HCT116 (cell line): Measurements from ENCODE around the gene NELL1.

Experiments used
- EGR1 ChIP-seq: IDR thresholded peaks from 2 replicates; pipeline ENCODE4 v1.6.1; 2012; ENCODE audit warnings: low read depth
- EZH2 ChIP-seq: fragments of 200-600 bp; sonication (generic); IDR thresholded peaks from 2 replicates; pipeline ENCODE4 v1.6.1; 2017; ENCODE audit warnings: antibody characterized with exemption, mixed run types
- EZH2phosphoT487 ChIP-seq: fragments of 200-600 bp; IDR thresholded peaks from 2 replicates; pipeline ENCODE4 v1.6.1; 2018; ENCODE audit warnings: antibody characterized with exemption, borderline replicate concordance
- JUND ChIP-seq: IDR thresholded peaks from 2 replicates; pipeline ENCODE4 v1.6.1; 2012
- POLR2A ChIP-seq: IDR thresholded peaks from 2 replicates; pipeline ENCODE4 v1.7.0; 2011; ENCODE audit warnings: borderline replicate concordance; ENCODE audit not compliant: insufficient read depth, insufficient read length; ENCODE audit errors: extremely low read depth
- POLR2AphosphoS5 ChIP-seq: IDR thresholded peaks from 2 replicates; pipeline ENCODE4 v1.6.1; 2011; ENCODE audit warnings: mild to moderate bottlenecking, low read depth, low read length, moderate library complexity
- TF ChIP-seq, protein P1 (sequence below), 3 experiments: fragments of 200-600 bp in 1 of 3; sonication (generic) in 1 of 3; IDR thresholded peaks in 2 of 3; conservative IDR thresholded peaks in 1 of 3; 2 replicates each; pipeline ENCODE4 v1.5.1; 2012 to 2017; ENCODE audit warnings: low read depth in 2 of 3, low read length in 2 of 3, antibody characterized with exemption in 1 of 3, borderline replicate concordance in 1 of 3, control low read depth in 1 of 3, mild to moderate bottlenecking in 1 of 3, mixed read lengths in 1 of 3, mixed run types in 1 of 3, moderate library complexity in 1 of 3; ENCODE audit not compliant: insufficient read depth in 1 of 3
- TF ChIP-seq, protein P2 (sequence below): IDR thresholded peaks from 2 replicates; pipeline ENCODE4 v1.6.1; 2012; ENCODE audit warnings: low read depth
- TF ChIP-seq, protein P3 (sequence below): IDR thresholded peaks from 2 replicates; pipeline ENCODE4 v1.6.1; 2012

DNA sequence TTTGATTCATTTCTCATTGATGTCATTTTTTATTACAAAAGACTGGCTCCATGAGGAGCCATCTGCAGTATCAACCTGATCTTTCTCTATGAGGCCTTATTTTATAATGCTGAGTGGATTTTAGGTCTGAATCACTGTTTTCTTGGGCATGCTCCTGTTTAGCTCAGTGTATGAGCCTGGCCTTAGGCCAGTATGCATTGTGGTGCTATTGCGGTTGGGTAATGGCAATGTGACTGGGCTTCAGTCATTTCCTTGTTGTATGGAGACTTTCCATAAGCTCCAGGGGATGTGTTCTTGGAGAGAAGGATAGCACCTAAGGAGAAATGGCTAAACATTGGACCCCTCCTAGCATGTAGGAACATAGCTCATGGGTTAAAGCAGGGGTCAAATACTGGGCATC is 293.2 kb downstream of the NELL1 start:
- TF ChIP-seq POLR2A (no peak), JUND (no peak), EZH2 (no peak), POLR2AphosphoS5 (no peak), EZH2phosphoT487 (no peak), EGR1 (no peak)
- TF ChIP-seq, protein P1, sequence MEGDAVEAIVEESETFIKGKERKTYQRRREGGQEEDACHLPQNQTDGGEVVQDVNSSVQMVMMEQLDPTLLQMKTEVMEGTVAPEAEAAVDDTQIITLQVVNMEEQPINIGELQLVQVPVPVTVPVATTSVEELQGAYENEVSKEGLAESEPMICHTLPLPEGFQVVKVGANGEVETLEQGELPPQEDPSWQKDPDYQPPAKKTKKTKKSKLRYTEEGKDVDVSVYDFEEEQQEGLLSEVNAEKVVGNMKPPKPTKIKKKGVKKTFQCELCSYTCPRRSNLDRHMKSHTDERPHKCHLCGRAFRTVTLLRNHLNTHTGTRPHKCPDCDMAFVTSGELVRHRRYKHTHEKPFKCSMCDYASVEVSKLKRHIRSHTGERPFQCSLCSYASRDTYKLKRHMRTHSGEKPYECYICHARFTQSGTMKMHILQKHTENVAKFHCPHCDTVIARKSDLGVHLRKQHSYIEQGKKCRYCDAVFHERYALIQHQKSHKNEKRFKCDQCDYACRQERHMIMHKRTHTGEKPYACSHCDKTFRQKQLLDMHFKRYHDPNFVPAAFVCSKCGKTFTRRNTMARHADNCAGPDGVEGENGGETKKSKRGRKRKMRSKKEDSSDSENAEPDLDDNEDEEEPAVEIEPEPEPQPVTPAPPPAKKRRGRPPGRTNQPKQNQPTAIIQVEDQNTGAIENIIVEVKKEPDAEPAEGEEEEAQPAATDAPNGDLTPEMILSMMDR (IDR thresholded peaks at IDR 0.05 in 2 of 3, conservative IDR thresholded peaks at IDR 0.05 in 1 of 3; ENCODE audit: borderline replicate concordance in 1 of 3, insufficient read depth in 1 of 3, low read depth in 2 of 3, low read length in 2 of 3), result no peak
- TF ChIP-seq, protein P2, sequence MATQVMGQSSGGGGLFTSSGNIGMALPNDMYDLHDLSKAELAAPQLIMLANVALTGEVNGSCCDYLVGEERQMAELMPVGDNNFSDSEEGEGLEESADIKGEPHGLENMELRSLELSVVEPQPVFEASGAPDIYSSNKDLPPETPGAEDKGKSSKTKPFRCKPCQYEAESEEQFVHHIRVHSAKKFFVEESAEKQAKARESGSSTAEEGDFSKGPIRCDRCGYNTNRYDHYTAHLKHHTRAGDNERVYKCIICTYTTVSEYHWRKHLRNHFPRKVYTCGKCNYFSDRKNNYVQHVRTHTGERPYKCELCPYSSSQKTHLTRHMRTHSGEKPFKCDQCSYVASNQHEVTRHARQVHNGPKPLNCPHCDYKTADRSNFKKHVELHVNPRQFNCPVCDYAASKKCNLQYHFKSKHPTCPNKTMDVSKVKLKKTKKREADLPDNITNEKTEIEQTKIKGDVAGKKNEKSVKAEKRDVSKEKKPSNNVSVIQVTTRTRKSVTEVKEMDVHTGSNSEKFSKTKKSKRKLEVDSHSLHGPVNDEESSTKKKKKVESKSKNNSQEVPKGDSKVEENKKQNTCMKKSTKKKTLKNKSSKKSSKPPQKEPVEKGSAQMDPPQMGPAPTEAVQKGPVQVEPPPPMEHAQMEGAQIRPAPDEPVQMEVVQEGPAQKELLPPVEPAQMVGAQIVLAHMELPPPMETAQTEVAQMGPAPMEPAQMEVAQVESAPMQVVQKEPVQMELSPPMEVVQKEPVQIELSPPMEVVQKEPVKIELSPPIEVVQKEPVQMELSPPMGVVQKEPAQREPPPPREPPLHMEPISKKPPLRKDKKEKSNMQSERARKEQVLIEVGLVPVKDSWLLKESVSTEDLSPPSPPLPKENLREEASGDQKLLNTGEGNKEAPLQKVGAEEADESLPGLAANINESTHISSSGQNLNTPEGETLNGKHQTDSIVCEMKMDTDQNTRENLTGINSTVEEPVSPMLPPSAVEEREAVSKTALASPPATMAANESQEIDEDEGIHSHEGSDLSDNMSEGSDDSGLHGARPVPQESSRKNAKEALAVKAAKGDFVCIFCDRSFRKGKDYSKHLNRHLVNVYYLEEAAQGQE, result no peak
- TF ChIP-seq, protein P3, sequence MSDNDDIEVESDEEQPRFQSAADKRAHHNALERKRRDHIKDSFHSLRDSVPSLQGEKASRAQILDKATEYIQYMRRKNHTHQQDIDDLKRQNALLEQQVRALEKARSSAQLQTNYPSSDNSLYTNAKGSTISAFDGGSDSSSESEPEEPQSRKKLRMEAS, result no peak
